BJ (cell line): Measurements from ENCODE around the gene NPR3. TPM values are rescaled to one million over a fixed set of nuclear protein-coding genes. Genes with fewer than 3 reads are reported as not detected.

ENCODE experiments used
- CTCF ChIA-PET: fragments of 350-600 bp; formaldehyde crosslinking; extraction: SDS; loops from one replicate; lab custom pipeline; 2021; ENCODE audit warnings: antibody characterized with exemption, inconsistent platforms; lab: Yijun Ruan, JAX
- POLR2A ChIA-PET: fragments of 300-600 bp; sonication (Branson Sonifier 250); formaldehyde crosslinking; extraction: SDS; loops from one replicate; lab custom pipeline; 2021; ENCODE audit warnings: antibody characterized with exemption; lab: Charles Lee
- DNase-seq: peaks from one replicate; pipeline ENCODE4 v3.0.0-alpha.2; 2011; ENCODE audit warnings: low read depth
- H3K27me3 ChIP-seq: 2 replicates; pipeline ENCODE4 v1.6.0; 2011; ENCODE audit warnings: low read length; ENCODE audit not compliant: control insufficient read depth, insufficient read depth
- H3K36me3 ChIP-seq: 2 replicates; pipeline ENCODE4 v1.5.1; 2011; ENCODE audit warnings: low read length; ENCODE audit not compliant: control insufficient read depth, insufficient read depth
- H3K4me3 ChIP-seq: 2 replicates; pipeline ENCODE4 v1.5.1; 2011; ENCODE audit warnings: low read depth, mild to moderate bottlenecking, control low read depth, low read length
- polyA plus RNA-seq: library from polyadenylated mRNA; depleted of rRNA; stranded (reverse); fragments of >200 nt; gene quantifications from 2 replicates; pipeline ENCODE4 v1.2.3, GENCODE V29; 2011
- TF ChIP-seq, protein P1 (sequence below): IDR thresholded peaks from 2 replicates; pipeline ENCODE4 v1.5.1; 2011; ENCODE audit warnings: low read depth, mild to moderate bottlenecking, control low read depth, inconsistent platforms, low read length, moderate library complexity; ENCODE audit not compliant: insufficient read depth

NPR3 gene
- polyA plus RNA-seq, 1 experiment = 8.1 TPM

DNA sequence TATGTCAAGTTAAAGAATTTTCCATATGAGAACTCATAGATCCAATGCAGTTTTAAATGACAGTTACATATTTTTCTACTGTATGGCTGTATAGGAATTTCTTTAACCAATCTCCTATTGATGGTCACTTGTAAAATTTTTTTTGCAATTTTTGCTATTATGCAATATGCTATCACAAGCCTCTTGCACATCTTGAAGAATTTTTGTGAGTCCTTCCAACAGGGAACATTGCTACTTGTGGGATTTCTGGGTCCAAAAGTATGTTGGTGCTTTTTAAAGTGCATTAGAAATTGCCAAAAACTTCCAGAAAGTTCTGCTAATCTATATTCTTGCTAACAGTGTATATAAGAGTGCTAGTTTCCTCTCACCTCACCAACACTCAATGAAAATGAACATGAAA, 65.1 kb downstream of the NPR3 start:
- TF ChIP-seq, protein P1, sequence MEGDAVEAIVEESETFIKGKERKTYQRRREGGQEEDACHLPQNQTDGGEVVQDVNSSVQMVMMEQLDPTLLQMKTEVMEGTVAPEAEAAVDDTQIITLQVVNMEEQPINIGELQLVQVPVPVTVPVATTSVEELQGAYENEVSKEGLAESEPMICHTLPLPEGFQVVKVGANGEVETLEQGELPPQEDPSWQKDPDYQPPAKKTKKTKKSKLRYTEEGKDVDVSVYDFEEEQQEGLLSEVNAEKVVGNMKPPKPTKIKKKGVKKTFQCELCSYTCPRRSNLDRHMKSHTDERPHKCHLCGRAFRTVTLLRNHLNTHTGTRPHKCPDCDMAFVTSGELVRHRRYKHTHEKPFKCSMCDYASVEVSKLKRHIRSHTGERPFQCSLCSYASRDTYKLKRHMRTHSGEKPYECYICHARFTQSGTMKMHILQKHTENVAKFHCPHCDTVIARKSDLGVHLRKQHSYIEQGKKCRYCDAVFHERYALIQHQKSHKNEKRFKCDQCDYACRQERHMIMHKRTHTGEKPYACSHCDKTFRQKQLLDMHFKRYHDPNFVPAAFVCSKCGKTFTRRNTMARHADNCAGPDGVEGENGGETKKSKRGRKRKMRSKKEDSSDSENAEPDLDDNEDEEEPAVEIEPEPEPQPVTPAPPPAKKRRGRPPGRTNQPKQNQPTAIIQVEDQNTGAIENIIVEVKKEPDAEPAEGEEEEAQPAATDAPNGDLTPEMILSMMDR = no peak

DNA sequence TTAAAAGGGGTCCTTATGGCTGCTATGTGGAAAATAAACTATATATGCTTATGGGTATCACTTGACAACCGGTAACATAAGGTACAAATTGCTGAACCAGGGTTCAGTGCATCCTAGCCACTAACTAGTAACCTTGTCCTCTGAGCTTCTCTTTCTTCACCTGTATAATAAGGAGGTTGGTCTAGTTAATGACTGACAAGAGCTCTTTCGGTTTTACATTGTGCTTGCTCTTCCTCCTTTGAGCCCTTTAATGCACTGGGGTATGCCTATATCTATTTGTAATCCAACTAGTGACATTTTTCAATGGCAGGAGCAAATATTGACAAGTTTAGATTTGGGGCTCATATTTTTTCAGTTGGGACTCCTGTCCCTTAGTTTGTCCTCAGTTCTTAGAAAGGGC, 66.1 kb downstream of the NPR3 start:
- H3K36me3 ChIP-seq = no peaks in the 10 kb centered on the region
- no peak for DNase-seq
- H3K4me3 ChIP-seq = no peak overlapping the region
- CTCF ChIA-PET = no interaction called here
- H3K27me3 ChIP-seq = no peaks in the 10 kb centered on the region
- TF ChIP-seq, protein P1 = no peak
- POLR2A ChIA-PET = no interaction called here

More for the DNA sequence above, 65.1 kb downstream of the NPR3 start:
- no peaks in the 10 kb centered on the region for H3K27me3 ChIP-seq
- CTCF ChIA-PET = interaction anchor here (0.6 kb wide), 1 partner anchor 550 kb away, joined by 3 read pairs; no protein-coding TSS in a partner anchor
- no peak overlapping the region for H3K4me3 ChIP-seq
- POLR2A ChIA-PET = no interaction called here
- H3K36me3 ChIP-seq = no peaks in the 10 kb centered on the region
- no peak for DNase-seq

DNA sequence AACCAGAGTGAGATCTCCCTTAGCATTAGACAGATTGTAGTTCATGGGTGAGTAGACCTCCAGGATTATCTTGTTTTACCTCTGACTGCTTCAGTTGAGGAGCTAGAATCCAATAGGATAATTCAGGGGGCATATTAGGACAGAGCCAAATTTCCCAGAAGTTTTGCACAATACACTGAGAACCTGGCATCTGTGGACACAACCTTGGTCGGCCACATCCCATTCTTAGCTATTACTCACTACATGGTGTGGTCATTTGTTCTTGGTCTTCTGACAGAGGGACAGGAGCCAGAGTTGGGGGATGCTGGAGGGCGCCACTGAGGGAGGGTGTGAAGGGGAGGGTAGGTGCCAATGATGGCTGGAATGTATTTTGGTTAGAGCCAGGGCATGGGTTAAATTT, 66.6 kb downstream of the NPR3 start:
- Histone ChIP-seq H3K36me3 (no peaks in the 10 kb centered on the region), H3K4me3 (no peak overlapping the region), H3K27me3 (no peaks in the 10 kb centered on the region)
- DNase-seq = no peak
- TF ChIP-seq, protein P1 = no peak
- ChIA-PET POLR2A (no interaction called here), CTCF (no interaction called here)

DNA sequence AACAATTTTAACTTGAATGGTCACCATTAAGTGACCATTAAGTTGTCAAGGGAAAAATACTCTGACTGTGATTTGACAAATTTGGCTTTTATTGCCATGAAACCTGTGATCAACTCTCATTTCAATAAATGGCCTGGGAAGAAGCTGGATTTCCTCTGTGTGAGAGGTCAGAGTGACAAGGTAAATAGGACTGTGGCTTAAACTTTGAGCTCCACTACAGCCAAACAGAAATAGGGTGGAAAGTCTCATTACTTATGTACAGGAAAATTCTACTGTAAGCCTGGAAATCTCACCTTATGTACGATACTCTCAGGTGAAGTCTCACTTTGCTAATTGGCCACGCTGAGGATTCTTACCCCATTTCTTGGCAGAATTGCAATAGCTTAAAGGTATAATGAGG, 67.3 kb downstream of the NPR3 start:
- TF ChIP-seq, protein P1 = no peak
- Histone ChIP-seq H3K27me3 (no peaks in the 10 kb centered on the region), H3K4me3 (no peak overlapping the region), H3K36me3 (no peaks in the 10 kb centered on the region)
- CTCF ChIA-PET = interaction anchor here (1.0 kb wide), 1 partner anchor 72 kb away, joined by 3 read pairs; no protein-coding TSS in a partner anchor
- no peak for DNase-seq
- POLR2A ChIA-PET = no interaction called here

DNA sequence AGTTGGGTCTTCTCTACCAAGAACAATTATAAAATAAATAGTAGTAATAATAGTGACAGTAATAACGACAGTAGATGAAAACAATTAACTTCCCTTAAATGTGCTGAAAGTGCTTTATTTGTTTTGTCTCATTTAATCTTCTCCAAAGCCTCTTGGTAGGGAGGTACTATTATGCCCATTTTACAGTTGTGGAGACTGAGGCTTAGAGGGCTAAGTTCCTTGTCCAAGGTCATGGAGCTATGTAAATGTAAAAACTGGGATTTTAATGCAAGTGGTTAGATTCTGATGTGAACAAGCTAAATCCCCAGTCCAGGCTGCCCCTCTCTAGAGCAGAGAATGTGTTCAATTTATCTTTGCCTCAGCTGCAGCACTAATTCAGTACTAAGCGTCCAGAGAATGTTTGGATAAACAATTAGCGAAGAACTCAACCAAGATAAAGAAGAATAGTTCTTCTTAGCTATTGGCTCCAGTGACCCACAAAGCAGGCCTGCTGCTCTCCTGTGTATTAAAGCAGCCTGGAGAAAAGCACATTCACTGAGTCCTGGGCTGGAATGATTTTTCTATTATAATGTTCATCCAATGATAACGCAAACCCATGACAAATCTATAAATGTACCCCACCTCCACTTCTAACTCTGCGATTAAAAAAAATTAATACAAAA, 68.8 kb downstream of the NPR3 start:
- Histone ChIP-seq H3K4me3 (no peak overlapping the region), H3K27me3 (no peaks in the 10 kb centered on the region), H3K36me3 (no peaks in the 10 kb centered on the region)
- DNase-seq = no peak
- ChIA-PET CTCF (no interaction called here), POLR2A (no interaction called here)
- TF ChIP-seq, protein P1 = no peak
